Inferior parietal cortex (tissue), 1 donor: ENCODE results near the gene ZC3H11A.
A peak's percentile ranks its signal among the peaks of the same experiment; 100 is the strongest.
"Not testable (repeated sequence)": the region's sequence is repeated elsewhere in the genome, so short reads cannot be mapped to it uniquely, and the experiment has no call there.

Source experiments
- DNase-seq: peaks from one replicate; pipeline ENCODE4 v3.0.0-alpha.2; 2016; ENCODE audit errors: extremely low spot score

Gene ZC3H11A

DNA sequence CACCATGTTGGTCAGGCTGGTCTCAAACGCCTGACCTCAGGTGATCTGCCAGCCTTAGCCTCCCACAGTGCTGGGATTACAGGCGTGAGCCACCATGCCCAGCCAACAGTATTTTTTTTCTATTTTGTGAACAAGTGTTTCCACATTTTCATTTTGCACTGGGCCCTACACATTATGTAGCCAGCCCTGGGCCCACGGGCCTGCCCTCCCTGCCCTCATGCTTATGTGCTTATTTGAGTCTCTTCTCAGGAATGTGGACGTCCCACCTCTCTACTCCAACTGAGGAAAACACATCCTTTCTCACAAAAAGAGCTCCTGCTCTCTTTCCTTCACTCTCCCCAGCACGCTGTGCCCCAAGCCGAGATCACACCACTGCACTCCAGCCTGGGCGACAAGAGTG is 13.5 kb upstream of the ZC3H11A start:
- no peak for DNase-seq

DNA sequence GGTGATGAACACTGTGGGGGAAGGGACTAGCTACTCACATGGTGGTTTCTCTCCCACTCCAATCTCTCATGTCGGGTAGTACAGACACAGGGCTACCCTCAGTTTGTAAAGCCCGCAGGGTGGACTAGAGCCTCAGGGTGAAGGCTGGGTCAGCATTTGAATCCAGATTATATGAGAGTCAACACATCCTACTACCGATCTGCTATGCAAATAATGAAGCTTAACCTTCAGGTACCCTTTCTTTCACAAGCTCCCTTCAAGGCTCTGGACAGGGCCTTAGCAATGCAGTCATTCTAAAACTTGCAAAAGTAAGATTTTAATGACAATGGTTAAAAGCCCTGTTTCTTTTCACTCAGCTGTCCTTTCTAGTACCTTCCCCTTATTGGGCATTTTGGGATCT is 5.5 kb upstream of the ZC3H11A start:
- DNase-seq, result no peak

DNA sequence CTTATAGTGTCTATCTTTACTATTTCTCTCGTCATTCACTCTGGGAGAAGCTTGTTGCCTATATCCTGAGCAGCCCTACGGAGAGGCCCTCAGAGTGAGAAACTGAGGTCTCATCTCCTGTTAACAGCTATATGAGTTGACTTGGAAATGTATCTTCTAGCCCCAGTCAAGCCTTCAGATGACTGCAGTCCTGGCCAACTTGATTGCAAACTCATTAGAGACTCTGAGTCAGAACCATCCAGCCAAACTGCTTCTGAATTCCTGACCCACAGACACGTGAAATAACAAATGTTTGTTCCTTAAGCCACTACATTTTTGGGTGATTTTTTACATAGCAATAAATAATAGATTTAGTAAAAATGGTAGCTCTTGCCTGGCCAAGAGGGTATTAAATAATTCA is 3.9 kb upstream of the ZC3H11A start:
- DNase-seq, result no peak

DNA sequence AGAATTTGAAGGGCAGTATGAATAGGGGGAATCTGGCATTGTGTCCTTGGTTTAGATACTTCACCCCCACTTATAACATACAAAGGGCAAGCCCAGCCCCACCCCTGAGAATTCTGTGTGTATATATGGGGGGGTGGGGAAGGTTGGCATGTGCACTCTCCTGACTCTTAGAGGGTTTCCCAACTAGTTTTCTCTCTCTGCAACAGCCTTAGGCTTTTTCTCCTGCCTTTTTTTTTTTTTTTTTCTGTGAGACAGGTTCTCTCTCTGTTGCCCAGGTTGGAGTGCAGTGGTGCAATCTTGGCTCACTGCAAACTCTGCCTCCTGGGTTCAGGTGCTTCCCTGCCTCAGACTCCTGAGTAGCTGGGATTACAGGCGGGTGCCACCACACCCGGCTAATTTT is 2.9 kb upstream of the ZC3H11A start:
- no peak for DNase-seq

DNA sequence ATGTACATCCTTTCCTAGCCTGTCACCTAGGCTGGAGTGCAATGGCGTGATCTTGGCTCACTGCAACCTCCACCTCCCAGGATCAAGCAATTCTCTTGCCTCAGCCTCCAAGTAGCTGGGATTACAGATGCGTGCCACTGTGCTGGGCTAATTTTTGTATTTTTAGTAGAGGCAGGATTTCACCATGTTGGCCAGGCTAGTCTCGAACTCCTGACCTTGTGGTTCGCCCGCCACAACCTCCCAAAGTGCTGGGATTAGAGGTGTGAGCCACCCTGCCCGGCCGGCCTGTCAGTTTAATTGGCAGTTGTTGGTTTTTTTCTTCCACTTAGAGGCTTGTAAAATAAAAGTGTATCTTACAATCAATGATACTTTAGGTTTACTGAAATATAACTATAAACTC is 1.9 kb upstream of the ZC3H11A start:
- not testable (repeated sequence) for DNase-seq

DNA sequence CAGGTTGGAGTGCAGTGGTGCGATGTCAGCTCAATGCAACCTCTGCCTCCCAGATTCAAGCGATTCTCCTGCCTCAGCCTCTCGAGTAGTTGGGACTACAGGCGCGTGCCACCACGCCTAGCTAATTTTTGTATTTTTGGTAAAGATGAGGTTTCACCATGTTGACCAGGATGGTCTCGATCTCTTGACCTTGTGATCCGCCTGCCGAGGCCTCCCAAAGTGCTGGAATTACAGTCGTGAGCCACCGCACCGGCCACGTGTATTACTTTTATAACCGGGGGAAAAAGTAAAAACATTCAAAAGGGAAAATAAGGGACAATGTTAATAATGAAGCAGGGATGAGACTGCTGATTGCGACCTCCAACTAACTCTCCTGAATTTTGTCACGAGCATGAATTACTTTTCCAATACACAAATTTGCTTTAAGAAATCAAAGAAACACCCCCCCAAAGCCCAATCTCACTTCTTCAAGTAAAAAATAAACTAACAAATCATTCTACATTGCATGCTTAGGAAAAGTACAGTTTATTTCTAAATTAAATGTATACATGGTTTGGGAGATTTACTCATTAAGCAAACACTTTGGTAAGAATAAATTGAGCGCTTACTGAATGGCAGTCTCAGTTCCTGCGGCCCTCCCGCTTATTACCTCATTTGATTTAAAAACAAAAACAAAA is 521 bp upstream of the ZC3H11A start:
- DNase-seq, result no peak

DNA sequence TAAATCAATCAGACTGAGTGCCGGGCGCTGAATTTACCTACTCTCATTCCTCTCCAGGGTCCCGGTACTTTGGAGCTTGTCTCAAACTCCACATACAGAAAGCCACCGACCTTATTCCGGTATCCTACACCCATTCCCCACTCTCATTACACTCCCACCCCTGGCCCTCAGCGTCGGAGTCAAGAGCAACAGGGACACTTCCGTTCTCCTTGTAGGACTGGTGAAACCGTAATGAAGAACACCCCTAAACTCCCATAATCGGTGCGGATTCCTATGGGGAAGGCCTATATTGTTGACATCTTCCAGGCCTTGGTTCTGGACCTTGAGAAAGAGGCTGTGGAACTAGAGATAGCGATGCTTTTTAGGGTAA is 798 bp downstream of the ZC3H11A start:
- peak; percentile 34 for DNase-seq

DNA sequence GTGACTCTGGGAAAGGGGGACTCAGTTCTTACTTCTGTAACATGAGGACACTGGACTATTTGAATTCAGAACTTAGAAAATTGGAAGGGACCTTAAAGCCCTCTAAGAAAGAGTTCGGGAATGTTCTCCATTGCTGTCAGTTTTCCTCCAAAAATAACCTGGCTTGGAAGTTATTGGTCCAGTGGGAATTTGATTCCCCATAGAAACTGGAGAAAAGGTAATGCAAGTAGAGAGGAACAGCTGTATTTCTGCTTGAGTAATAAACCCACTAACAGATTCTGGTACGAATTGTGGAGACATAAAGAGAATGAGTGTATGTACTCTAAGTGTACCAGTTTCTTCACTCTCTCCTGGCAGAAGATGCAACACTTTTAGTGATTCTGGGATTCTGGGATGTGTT is 1.8 kb downstream of the ZC3H11A start:
- DNase-seq, result no peak

DNA sequence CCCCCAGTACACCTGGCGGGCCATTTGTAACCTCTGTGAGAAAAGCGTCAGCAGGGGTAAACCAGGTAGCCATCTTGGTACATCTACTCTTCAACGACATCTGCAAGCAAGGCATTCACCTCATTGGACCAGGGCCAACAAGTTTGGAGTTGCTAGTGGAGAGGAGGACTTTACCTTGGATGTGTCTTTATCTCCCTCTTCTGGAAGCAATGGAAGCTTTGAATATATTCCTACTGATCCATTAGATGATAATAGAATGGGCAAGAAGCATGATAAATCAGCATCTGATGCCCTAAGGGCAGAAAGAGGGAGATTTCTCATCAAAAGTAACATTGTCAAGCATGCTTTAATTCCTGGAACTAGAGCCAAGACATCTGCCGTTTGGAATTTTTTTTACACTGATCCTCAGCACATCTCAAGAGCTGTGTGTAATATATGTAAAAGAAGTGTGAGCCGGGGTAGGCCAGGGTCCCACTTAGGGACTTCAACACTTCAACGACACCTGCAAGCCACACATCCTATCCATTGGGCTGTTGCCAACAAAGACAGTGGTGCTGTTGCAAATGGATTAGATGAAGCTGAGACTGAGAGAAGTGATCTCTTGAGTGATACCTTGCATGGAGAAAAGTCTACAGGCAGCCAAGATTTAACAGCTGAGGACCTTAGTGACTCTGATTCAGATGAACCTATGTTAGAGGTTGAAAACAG is 2.7 kb downstream of the ZC3H11A start:
- no peak for DNase-seq

DNA sequence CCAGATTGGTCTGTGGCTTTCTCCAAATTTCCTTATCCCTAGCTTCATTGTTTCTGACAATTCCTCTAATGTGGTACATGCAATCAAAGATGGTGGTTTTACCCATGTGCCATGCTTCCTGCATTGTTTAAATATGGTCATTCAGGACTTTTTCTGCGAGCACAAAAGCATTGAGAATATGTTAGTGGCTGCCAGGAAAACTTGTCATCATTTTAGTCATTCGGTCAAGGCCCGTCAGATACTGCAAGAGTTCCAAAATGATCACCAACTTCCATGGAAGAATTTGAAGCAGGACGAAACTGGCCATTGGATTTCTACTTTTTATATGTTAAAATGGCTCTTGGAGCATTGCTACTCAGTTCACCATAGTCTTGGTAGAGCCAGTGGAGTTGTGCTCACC is 3.7 kb downstream of the ZC3H11A start:
- no peak for DNase-seq

DNA sequence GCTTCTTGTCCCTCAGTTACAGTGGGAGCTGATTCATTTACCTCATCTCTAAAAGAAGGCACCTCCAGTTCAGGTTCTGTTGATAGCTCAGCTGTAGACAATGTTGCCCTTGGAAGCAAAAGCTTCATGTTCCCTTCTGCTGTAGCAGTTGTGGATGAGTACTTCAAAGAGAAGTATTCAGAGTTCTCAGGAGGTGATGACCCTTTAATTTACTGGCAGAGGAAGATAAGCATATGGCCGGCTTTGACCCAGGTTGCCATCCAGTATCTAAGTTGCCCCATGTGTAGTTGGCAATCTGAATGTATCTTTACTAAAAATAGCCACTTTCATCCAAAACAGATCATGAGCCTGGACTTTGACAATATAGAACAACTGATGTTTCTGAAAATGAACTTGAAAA is 4.5 kb downstream of the ZC3H11A start:
- DNase-seq, result no peak

DNA sequence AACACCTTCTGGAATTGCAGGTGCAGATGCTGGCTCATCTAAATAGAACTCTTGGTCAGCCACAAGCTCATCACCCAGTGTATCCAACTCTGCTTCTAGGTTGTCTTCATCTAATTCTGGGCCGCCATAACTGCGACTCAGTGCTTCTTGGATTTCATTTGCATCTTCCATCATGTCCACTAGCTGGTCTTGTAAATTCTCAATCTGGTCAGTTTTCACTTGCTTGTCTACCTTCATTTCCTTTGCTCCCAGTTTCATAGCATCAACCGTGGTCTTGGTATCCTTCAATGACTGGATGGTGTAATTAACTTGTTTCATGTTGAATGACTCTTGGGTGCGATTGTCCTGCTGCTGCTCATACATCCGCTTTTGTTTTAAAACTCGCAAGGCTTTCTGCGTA is 10.3 kb downstream of the ZC3H11A start:
- DNase-seq, result no peak

DNA sequence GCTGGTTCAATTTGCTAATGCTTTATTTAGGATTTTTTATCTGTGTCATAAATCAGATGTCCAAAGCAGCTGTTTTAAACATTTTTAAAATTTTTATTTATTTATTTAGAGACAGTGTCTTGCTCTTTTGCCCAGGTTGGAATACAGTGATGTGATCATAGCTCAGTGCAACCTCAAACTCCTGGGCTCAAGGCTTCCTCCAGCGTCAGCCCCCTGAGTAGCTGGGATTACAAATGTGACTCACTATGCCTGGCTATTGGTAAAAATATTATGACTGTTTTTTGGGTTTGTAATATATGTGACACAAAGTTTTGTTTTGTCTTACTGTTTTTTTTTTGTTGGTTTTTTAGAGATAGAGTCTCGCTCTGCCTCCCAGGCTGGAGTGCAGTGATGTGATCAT is 11.8 kb downstream of the ZC3H11A start:
- no peak for DNase-seq

DNA sequence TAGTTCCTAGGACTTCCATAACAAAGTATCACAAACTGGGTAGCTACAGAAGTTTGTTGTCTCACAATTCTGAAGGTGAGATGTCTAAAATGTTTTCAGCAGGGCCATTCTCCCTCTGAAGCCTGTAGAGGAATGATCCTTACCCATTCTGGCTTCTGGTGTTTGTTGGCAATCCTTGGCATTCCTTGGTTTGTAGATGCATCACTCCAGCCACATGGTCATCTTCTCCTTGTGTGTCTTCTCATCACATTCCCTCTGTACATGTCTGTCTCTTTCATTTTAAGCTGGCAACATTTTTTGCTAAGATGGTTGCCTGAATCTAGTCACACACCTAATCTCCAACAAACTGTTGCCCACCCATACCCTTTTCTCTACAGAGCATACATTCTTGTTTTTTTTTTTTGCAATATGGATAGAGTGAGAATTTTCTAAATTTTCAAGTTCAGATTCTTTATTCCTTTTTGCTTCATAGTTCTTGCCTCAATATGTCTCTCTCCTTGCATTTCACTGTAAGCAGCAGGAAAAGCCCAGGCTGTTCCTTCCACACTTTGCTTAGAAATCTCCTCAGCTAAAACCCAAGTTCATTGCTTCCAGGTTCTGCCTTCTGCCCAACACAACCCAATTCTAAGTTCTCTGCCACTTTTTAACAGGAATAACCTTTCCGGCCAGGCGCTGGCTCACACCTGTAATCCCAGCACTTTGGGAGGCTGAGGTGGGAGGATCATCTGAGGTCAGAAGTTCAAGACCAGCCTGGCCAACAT is 18.3 kb downstream of the ZC3H11A start:
- no peak for DNase-seq

DNA sequence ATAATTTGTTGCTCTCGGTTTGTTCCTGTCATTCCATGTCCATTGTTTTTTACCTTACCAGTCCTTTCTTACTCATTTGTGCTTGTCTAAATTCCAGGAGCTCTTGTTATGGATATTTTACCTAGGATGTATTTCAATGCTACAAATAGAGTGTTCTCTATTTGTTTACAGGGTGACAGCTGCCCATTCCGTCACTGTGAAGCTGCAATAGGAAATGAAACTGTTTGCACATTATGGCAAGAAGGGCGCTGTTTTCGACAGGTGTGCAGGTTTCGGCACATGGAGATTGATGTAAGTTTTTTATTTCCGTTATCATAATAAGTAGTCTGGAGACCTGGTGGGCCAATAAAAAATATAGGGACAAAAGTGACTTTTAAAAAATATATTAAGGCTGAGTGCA is 23.0 kb downstream of the ZC3H11A start:
- no peak for DNase-seq

DNA sequence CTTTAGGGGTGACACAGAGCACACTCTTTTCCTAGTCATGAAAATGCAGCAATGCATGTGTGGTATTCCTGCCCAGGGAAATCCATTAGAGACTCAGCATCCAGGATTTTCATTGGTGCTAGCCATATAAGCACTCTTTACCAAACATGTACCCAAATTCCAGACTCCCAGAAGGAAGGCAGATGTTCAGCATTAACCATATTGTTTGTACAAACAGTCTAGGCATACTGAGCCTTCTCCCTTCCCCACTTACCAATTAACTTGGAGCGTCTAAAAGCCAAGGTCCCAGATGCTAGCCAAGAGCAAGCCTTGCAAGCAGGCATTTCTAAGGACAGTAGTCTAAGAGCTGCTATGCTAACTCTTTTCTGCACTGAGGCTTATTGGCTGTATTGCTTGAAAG is 27.9 kb downstream of the ZC3H11A start:
- no peak for DNase-seq

DNA sequence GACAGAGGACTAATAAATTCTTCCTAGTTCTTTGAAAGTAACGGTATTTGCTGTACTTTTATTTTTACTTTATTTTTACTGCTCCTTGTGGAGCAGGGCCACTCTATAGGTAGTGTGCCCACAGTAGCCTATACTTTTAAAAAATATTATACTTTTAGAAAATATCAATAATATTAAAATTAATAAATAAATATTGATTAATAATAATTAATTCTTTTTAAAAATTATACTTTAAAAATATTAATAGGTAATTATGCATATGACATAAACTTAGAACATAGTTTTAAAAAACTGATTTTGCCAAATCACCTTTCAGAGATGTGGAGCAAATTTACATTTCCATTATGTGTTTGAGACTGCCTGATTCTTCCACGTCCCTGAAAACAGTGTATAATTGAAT is 30.8 kb downstream of the ZC3H11A start:
- no peak for DNase-seq

DNA sequence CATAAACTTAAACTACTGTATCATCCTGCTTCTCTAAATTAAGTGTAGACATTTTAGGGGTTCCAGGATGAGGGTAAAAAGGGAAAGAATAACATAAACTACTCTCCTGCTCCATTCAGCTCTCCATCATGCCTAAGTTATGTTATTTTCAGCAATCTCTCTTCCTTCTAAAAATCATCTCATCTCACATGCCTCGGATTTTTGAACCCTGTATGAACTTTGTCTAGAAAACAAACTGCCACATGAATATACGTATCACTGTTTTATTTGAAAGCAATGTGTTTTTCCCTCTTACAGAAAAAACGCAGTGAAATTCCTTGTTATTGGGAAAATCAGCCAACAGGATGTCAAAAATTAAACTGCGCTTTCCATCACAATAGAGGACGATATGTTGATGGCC is 32.6 kb downstream of the ZC3H11A start:
- no peak for DNase-seq

DNA sequence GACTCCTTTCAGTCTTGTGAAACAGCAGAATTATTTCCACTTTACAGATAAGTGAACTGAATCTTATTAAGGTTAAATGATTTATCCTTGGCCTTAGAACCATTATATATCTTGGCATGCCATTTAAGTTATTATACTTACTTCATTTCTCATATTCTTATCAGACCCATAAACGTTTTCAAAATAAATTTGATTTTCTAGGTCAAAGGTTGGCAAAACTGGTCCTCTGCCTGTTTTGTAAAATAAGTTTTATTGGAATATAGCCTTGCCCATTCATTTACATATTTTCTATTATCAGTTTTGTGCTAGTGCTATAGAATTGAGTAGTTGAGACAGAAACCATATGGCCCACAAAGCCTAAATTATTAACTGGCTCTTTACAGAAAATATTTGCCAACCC is 33.1 kb downstream of the ZC3H11A start:
- no peak for DNase-seq

DNA sequence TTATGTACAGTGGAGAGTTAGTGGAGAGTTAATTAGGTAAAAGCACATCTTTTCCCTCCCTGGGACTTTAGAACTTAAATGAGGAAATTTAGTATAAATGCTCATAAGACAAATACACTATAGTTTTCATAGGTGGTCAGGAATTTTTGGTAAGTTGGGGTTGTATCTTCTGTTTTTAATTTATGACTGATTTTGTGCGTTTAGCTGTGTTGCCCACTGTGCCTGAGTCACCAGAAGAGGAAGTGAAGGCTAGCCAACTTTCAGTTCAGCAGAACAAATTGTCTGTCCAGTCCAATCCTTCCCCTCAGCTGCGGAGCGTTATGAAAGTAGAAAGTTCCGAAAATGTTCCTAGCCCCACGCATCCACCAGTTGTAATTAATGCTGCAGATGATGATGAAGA is 33.8 kb downstream of the ZC3H11A start:
- DNase-seq, result not testable (repeated sequence)

DNA sequence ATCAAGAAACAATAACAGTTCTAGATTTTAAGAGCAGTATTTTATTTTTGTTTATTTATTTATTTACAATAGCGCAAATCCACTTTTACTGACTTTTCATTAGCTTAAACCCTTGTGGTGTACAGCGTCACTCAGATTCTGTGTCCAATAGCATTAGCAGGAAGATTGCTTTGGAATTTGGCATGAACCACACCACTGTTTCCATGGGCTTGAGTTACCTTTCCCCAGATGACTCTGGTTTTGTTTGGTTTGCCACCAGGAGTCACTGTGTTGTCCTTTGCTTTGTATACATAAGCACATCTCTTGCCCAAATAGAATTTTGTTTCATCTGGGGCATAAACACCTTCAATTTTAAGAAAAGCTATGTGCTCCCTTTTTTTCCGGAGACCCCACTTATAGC is 40.1 kb downstream of the ZC3H11A start:
- DNase-seq, result no peak

DNA sequence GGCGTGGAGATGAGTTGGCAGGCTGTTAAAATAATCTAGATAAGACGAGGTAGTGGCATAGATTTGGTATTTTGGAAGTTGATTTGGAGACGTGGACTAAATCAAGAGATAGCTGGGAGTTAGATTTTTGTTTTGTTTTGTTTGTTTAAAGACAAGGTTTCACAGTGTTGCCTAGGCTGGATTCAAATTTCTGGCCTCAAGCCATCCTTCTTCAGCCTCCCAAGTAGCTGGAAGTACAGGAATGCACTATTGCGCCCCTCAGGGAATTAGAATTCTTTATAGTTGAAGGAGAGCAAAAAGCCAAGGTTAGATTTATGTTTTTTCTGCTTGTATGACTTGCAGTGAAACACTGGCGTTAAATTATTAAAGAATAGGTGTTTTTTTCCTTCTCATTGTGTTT is 43.7 kb downstream of the ZC3H11A start:
- no peak for DNase-seq

DNA sequence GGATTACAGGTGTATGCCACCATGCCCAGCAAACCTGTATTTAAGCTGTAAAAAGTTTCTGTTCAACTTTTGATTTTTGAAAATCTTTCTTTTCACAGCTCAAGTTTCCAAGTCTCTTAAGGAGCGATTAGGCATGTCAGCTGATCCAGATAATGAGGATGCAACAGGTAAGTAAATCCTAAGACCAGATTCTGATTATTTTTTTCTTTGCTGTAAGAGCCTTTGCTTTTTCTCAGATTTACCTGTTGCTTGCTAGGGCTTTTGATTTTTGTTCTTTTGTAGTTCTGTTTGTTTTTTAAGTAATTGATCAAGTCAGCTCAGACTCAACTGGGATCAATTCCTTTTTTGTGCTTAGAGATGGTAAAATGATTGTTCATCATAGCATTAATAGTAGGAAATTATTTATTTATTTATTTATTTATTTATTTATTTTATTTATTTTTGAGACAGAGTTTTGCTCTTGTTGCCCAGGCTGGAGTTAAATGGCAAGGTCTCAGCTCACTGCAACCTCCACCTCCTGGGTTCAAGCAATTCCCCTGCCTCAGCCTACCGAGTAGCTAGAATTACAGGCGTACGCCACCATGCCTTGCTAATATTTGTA is 44.9 kb downstream of the ZC3H11A start:
- no peak for DNase-seq
